Activated CD8-positive, alpha-beta memory T cell treated with anti-CD3 and anti-CD28 coated beads for 1 hour (primary cell): ENCODE data around the gene ANXA7.
"Not testable (repeated sequence)": the region's sequence is repeated elsewhere in the genome, so short reads cannot be mapped to it uniquely, and the experiment has no call there.

Experiments
- DNase-seq, 2 donors: peaks; one replicate each; pipeline ENCODE4 v3.0.0-alpha.2; 2020; ENCODE audit warnings: low read depth in 1 of 2; ENCODE audit errors: extremely low read depth in 1 of 2

The ANXA7 gene

GRCh38 chr10:73340121-73340520 is 73.7 kb downstream of the ANXA7 start:
- DNase-seq: no peak

DNA sequence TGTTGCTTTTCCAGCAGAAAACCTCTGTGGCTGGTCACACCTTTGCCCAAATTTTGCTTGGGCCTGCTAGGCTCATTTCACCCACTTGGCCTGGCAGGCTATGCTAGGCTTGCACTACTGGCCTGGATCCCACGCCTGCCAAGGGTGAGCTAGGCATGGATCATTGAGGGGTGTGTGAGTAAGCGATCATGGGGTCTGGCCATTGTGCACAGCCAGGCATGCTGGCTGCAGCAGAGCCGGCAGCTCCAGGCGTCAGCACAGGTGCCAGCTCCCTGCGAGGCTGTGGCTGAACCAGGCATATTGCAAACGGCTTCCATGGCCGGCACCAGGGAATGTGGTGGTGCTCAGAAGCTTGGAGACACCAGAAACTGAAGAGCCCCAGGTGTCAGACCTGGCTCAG is 74.4 kb downstream of the ANXA7 start:
- DNase-seq: no peak

- DNase-seq: no peak
Observed at GRCh38 chr10:73338801-73339368, 75.0 kb downstream of the ANXA7 start.

- no peak for DNase-seq
Observed at GRCh38 chr10:73333202-73333601, 80.7 kb downstream of the ANXA7 start.

DNA sequence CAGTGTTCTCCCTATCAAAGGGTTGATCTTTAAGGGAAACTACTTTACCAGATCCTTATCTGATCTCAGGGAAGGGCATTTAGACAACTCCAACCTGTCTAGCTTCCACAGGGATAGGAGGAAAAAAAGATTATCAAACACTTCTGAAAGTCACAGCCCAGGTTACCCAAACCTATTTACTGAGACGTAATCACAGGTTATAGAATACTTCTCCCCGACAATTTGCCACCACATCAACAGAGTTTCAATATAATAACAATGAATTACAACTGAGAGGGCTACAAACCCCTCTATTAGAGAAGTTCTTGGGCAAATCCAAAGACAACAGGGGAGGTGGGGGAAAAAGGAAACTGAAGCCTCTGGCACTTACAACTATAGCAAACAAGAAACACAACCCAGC is 81.5 kb downstream of the ANXA7 start:
- no peak for DNase-seq

DNA sequence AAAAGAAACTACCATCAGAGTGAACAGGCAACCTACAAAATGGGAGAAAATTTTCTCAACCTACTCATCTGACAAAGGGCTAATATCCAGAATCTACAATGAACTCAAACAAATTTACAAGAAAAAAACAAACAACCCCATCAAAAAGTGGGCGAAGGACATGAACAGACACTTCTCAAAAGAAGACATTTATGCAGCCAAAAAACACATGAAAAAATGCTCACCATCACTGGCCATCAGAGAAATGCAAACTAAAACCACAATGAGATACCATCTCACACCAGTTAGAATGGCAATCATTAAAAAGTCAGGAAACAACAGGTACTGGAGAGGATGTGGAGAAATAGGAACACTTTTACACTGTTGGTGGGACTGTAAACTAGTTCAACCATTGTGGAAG is 85.3 kb downstream of the ANXA7 start:
- not testable (repeated sequence) for DNase-seq

DNA sequence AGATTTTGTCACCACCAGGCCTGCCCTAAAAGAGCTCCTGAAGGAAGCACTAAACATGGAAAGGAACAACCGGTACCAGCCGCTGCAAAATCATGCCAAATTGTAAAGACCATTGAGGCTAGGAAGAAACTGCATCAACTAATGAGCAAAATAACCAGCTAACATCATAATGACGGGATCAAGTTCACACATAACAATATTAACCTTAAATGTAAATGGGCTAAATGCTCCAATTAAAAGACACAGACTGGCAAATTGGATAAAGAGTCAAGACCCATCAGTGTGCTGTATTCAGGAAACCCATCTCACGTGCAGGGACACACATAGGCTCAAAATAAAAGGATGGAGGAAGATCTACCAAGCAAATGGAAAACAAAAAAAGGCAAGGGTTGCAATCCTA is 88.6 kb downstream of the ANXA7 start:
- DNase-seq: not testable (repeated sequence)
